Activated naive CD4-positive, alpha-beta T cell treated with anti-CD3 and anti-CD28 coated beads, Interleukin-2, amount 50 U/mL, for 16 hours (primary cell): Measurements from ENCODE around the gene ABHD8.
"Not testable (repeated sequence)": the region's sequence is repeated elsewhere in the genome, so short reads cannot be mapped to it uniquely, and the experiment has no call there.

ENCODE experiments used
- DNase-seq: peaks from one replicate; pipeline ENCODE4 v3.0.0-alpha.2; 2020

The ABHD8 gene

DNA sequence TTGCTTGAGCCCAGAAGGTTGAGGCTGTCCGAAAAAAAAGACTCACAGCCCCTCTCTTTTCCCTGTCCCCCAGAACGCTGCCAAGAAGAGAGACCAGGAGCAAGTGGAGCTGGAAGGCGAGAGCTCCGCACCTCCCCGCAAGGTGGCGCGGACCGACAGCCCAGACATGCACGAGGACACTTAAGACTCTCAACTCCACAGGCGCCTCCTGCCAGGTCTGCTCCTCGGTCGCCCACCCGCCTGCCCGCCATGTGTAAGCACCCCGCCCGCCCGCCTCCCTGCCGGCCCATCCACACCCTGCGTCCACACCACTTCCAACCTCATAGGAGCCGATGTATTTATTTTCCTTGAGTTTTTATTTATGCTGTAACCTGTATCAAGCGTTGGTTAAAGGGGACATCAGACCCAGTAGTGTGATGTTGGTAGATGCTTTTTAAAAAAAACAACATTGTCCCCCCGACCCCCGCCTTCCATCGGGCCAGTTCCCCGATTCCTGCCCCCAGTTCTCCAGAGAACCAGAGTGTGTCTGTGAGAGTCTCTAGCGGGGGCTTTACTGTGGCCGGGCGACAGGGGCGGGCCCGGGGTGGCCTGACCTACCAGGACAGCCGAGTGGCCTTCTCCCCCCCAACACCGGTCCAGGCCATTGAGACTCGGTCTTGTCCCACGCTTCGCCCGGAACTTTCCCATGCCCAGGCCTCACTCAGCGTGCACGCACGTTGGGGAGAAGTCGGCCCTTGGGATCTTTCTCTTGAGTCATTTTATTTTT lies 16.4 kb upstream of the ABHD8 start:
- DNase-seq: no peak

- DNase-seq: no peak
These were observed 15.7 kb upstream of the ABHD8 start for GRCh38 chr19:17318966-17319365.

GRCh38 chr19:17314007-17314593 lies 10.9 kb upstream of the ABHD8 start:
- no peak for DNase-seq

- no peak for DNase-seq
These were observed 9.2 kb upstream of the ABHD8 start for GRCh38 chr19:17312189-17313113.

DNA sequence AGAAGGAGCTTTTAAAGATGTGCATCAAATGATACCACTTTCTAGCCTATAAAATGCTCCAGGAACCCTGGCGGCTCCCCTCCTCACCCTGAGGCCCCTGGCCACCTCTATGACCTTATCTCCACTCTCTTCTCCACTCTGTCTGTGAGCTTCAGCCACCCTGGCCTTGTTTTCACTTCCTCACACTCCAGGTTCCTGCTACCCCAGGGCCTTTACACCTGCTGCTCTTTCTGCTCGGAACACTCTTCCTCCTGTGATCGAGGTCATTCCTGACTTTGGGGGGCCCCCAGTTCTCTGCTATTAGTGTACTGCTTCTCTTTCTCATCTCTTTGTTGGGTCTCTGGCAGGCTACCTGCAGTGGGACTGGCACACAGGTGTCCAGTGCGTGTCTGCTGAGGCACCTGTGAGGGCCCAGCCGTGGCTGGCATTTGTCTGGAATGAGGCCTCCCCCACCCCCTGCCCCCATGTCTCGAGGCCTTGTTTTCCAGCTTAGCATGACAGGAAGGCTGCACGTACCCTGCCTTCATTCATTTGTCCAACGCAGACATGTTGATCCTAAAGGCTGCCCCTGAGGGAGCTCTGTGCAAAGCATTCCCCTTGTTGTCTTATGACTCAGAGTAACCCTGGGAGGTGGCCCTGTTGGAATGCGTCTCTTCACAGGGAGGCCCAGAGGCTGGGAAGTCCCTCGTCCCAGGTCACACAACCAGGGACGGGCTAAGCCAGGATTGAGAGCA lies 8.4 kb upstream of the ABHD8 start:
- DNase-seq: no peak

GRCh38 chr19:17309965-17310461 lies 6.8 kb upstream of the ABHD8 start:
- no peak for DNase-seq

- DNase-seq: peak; percentile 99
These were observed 6.2 kb upstream of the ABHD8 start, which contains the start of gene DDA1 for GRCh38 chr19:17309198-17309964. Gene DDA1 (plus strand): TSS chr19:17309563. CDS start chr19:17309655, 92 bp downstream.

- DNase-seq: no peak
These were observed 4.7 kb upstream of the ABHD8 start for GRCh38 chr19:17307876-17308377.

DNA sequence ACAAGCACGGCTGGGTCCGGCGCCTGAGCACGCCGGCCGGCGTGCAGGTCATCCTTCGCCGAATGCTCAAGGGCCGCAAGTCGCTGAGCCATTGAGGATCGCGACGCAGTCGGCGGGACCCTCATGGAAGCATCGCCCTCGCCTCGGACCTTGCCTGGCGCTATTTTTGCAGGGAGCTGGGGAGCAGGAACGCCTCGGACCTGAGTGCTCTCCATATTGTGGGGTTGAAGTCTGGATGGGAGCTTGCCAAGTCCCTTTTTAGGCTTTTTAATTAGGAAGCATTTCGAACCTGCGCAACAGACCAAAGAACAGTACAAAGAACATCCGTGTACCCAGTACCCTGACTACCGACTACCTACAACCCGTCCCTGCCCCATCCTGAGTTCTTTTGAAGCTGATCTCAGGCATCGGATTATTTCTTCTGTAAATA lies 3.1 kb upstream of the ABHD8 start:
- no peak for DNase-seq

DNA sequence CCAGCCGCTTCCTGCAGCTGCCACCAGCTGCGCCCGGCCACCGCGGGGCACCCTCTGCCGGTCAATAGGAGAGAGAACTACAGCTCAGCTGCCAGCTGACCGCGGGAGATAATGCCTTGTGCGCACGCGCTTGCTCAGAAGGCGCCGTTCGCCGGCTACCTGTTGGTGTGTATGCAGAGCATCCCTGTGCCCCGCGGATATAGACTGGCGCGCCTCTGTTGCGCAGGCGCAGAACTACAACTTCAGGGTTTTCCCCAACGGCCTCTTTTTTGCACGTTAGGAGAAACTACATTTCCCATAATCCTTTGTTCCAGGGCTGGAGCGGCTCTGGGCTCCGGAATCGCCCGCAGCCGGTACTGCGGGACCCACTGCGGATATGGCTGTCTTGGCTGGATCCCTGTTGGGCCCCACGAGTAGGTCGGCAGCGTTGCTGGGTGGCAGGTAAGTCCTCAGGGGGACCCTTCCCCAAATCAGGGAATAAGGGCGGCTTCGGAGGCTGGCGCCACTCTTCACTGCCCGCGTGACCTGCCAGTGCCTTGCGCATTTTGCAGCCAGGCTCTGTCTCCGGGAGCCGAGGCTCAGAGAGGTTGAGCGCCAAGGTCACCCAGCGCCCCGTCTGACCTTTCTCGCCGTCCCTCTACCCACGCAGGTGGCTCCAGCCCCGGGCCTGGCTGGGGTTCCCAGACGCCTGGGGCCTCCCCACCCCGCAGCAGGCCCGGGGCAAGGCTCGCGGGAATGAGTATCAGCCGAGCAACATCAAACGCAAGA lies 2.5 kb upstream of the ABHD8 start, which contains the start of gene MRPL34:
Gene MRPL34, plus strand, starts transcription at position 356 of the 768 bp plus-strand sequence. Its CDS starts 21 bp downstream, at position 377.
- peak; percentile 92 for DNase-seq

DNA sequence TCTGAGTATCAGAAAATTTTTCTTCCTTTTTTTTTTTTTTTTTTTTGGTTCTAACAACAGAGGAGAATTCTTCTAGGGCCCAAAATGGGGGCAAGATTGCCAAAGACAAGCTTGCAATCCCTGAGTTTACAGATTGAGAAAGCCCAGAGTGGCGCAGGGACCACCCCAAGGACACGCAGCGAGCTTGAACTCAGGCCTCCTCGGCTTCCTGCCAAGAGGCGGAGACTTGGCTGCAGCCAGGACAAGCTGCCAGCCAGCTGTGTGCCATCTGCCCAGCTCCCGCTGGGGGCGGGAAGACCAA lies 1.9 kb upstream of the ABHD8 start:
- no peak for DNase-seq

DNA sequence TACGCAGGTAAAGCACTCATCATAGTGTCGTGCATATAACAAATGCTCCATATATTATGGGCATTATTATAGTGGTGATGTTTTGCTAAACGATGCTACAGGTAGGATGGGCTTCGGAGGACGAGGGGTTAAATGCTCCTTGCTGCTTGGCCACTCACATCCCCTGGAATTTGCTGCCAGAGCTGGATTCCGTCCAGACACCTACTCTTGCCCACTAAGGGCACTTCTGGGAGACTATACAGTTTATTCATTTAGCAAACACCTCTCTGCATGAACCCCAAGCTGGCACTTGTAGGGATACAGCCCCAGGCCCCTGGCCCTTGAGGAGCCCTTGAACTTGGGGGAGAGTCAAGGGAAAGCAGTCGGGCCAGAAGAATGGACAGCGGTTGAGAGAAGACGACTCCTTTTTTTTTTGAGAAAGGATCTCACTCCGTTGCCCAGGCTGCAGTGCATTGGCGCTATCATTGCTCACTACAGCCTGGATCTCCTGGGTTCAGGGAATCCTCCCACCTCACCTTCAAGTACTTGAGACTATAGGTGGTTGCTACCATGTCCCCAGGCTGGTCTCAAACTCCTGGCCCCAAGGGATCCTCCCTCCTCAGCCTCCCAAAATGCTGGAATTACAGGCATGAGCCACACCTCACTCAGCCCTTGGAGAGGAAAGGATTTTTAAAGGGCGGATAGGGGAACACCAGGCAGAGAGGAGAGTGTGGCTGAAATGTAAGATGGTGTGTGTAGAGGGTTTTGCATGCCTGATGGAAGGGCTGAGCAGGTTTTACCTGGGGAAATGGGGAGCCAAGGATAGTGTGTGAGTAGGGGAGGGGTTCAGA lies 1.4 kb upstream of the ABHD8 start:
- DNase-seq: no peak

- DNase-seq: no peak
These were observed 679 bp upstream of the ABHD8 start for GRCh38 chr19:17303940-17304267.

DNA sequence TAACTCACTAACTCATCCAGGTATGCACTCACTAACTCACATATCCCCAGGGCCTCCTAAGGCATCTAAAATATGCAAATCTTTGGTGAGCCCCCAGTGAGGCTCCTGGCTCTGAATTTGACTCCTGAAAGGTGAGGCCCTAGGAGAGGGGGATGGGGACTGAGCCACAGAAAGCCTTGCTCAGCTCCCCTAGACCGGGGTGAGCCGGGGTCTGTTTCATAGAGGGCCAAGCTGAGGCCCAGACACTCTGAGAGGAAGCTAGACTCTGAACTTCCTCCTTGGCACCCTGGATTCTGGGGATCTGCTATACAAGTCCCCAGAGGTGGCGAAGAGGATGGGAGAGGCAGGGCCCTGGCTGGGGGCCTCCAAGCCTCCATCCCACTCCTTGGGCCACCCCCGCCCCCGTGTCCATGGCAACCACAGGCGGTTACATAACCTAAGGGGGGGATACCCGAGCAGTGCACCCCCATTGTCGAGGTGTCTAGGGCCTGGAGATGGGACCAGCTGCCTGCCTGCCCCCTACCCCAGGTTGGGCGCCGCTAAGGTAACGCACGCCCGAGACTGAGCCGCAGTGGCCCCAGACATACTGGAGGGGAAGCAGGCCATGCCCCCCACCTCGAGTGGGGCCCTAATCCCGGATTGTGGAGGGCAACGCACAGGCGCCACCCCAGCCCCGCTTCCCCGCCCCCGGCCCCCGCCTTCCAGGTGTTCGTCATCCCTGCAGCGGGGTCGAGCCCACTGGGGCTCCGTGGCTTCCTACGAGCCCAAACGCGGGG lies 646 bp downstream of the ABHD8 start:
- DNase-seq: no peak

GRCh38 chr19:17300992-17301619 lies 2.1 kb downstream of the ABHD8 start:
- DNase-seq: no peak

- DNase-seq: no peak
These were observed 6.2 kb downstream of the ABHD8 start for GRCh38 chr19:17296976-17297375.

GRCh38 chr19:17296273-17296672 lies 7.0 kb downstream of the ABHD8 start:
- no peak for DNase-seq

- DNase-seq: not testable (repeated sequence)
These were observed 7.7 kb downstream of the ABHD8 start for GRCh38 chr19:17295551-17295950.
